ENCODE results near the gene SPOCD1. TPM values are rescaled to one million over a fixed set of nuclear protein-coding genes. Genes with fewer than 3 reads are reported as not detected.

SPOCD1 gene
- total and polyA plus RNA-seq, 4 donors: under 0.01 to 0.19 (median 0.12) TPM; not detected in 1

DNA sequence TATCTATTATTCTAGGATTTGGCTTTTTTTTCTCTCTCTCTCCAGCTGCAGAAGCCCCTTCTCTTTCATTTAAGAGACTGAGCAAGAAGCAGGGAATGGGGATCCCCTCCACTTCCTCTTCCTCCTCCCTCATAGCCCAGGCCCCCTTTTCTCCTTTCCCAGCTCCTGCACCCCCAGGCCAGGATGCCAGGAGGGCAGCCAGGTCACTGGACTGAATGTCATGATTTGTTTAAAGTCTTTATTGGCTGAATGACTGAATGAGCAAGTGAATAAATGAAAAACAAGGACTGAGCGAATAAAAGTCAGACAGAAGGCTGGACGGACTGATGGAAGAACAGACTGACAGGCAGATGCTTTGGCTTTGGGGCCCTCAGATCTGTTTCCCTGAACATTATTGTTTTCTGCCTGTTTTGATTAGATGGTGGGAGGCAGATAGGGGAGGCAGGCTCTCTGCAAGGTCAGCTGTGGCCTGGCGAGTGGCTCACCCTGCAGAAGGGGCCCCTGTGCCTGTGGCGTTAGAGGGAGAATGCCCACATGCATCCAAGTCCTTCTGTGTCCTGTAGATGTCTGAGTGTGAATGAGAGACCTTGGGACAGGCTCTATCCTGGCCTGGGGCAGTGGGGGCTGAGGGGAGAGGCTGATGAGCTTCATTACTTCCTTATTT is 31.3 kb downstream of the SPOCD1 start:
- Histone ChIP-seq H3K9me3 (ENCODE audit: control insufficient read depth in 4 of 4, low read length in 3 of 4) (no peaks in the 10 kb centered on the region), H3K4me3 (ENCODE audit: low read depth in 1 of 3, low read length in 3 of 3) (no peak overlapping the region), H3K9ac (ENCODE audit: low read depth in 1 of 2, low read length in 2 of 2) (no peak overlapping the region), H3K27me3 (ENCODE audit: control insufficient read depth in 4 of 4, insufficient read depth in 4 of 4, low read length in 3 of 4) (no peaks in the 10 kb centered on the region), H3K36me3 (ENCODE audit: control insufficient read depth in 4 of 4, insufficient read depth in 3 of 4, low read depth in 1 of 4, low read length in 3 of 4) (no peaks in the 10 kb centered on the region), H3K4me1 (ENCODE audit: control insufficient read depth in 4 of 4, insufficient read depth in 4 of 4, low read length in 3 of 4) (peaks cover 0 to 11% (median 6%) of the 10 kb centered on the region in 4 donors), H3K27ac (ENCODE audit: low read depth in 1 of 2, low read length in 2 of 2) (no peak overlapping the region)
- DNase-seq (ENCODE audit: low spot score): no peak
- 90% methylated on average over 4 of the region's 4 CpGs for WGBS
- TF ChIP-seq MAX (IDR thresholded peaks at IDR 0.05) (no peak), REST (IDR thresholded peaks at IDR 0.05) (no peak), JUND (IDR thresholded peaks at IDR 0.05) (no peak), RXRA (IDR thresholded peaks at IDR 0.05) (no peak), SP1 (IDR thresholded peaks at IDR 0.05) (no peak), TAF1 (conservative IDR thresholded peaks at IDR 0.05) (no peak), FOXA2 (IDR thresholded peaks at IDR 0.05) (no peak), ZBTB33 (IDR thresholded peaks at IDR 0.05) (no peak), HNF4G (IDR thresholded peaks at IDR 0.05) (no peak), ATF3 (IDR thresholded peaks at IDR 0.05) (no peak)

GRCh38 chr1:31783846-31784245 is 32.0 kb downstream of the SPOCD1 start:
- 93% methylated on average over 3 of the region's 3 CpGs for WGBS
- Histone ChIP-seq H3K27ac (ENCODE audit: low read depth in 1 of 2, low read length in 2 of 2) (no peak overlapping the region), H3K9me3 (ENCODE audit: control insufficient read depth in 4 of 4, low read length in 3 of 4) (no peaks in the 10 kb centered on the region), H3K4me3 (ENCODE audit: low read depth in 1 of 3, low read length in 3 of 3) (no peak overlapping the region), H3K27me3 (ENCODE audit: control insufficient read depth in 4 of 4, insufficient read depth in 4 of 4, low read length in 3 of 4) (no peaks in the 10 kb centered on the region), H3K36me3 (ENCODE audit: control insufficient read depth in 4 of 4, insufficient read depth in 3 of 4, low read depth in 1 of 4, low read length in 3 of 4) (no peaks in the 10 kb centered on the region), H3K4me1 (ENCODE audit: control insufficient read depth in 4 of 4, insufficient read depth in 4 of 4, low read length in 3 of 4) (peaks cover 0 to 8% (median 5%) of the 10 kb centered on the region in 4 donors), H3K9ac (ENCODE audit: low read depth in 1 of 2, low read length in 2 of 2) (no peak overlapping the region)
- DNase-seq (ENCODE audit: low spot score): no peak
- TF ChIP-seq RXRA (IDR thresholded peaks at IDR 0.05) (no peak), FOXA1 (IDR thresholded peaks at IDR 0.05) (no peak)

All from liver (tissue), 9 donors.